Transverse colon (tissue), 4 donors: Measurements from ENCODE around the gene TEC.

Source experiments
- CTCF ChIP-seq, 5 experiments: fragments of 200-600 bp in 3 of 5; fragments of 450-650 bp in 2 of 5; sonication (generic) in 3 of 5; IDR thresholded peaks; 1 replicate in 2 of 5; 2 replicates in 3 of 5; pipeline ENCODE4 v1.5.1; 2016 to 2017; ENCODE audit warnings: antibody characterized with exemption in 5 of 5, inconsistent platforms in 3 of 5, mild to moderate bottlenecking in 2 of 5, moderate library complexity in 1 of 5
- POLR2A ChIP-seq: fragments of 450-650 bp; IDR thresholded peaks from one replicate; pipeline ENCODE4 v1.6.1; 2016; ENCODE audit warnings: antibody characterized with exemption, mild to moderate bottlenecking, moderate library complexity
- POLR2AphosphoS5 ChIP-seq, 3 donors: sonication (generic); formaldehyde crosslinking; IDR thresholded peaks; one replicate each; pipeline ENCODE4 v1.6.1; 2016; ENCODE audit warnings: antibody characterized with exemption in 3 of 3

- no peak for TF ChIP-seq POLR2A
- peak; percentile 36 to 63 (median 45) for TF ChIP-seq CTCF (IDR thresholded peaks at IDR 0.05)
- no peak for TF ChIP-seq POLR2AphosphoS5 (IDR thresholded peaks at IDR 0.05)
These were observed 141.8 kb downstream of the TEC start for GRCh38 chr4:48127682-48128404.
